Eye (tissue), 1 donor: ENCODE measurements around the gene RECQL5.

Source experiments
- DNase-seq: peaks from one replicate; pipeline ENCODE4 v3.0.0-alpha.2; 2015

Gene RECQL5

DNA sequence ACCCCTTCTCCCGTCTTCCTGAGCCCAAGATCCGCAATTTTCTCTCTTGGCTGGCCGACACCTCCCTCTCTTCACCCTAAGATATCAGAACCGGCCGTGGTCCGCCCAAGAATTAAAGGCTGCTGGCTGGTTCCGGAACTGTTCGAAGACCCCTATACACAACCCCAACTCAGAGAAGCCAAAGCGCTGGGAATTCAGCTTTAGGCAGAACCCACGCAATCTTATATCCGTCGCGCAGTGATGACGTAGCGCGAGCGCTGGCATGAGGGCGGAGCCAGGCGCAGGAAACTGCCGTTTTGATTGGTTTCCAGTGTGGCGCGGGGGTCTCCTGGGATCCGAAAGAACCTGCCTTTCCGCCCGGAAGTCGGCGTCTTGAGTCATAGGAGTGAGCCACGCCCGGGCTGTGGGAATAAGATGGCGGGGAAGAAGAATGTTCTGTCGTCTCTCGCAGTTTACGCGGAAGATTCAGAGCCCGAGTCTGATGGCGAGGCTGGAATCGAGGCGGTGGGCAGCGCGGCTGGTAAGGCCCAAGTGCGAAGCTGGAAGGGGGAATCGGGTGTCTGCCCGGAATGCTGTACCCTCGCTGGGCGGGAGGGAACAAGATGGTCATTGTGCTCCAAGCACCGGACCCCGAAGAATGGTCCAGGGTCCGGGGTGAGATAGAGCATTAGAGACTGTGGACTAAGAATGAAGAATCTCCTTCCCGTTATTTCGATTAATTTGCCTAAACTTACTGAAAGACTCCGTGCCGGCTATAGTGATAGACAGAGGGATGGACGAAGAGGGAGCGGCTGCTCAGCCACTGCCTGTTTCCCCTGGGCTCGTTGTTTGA lies at the start of gene RECQL5, which contains the start of gene SAP30BP:
RECQL5 (minus strand) TSS at position 196 of the 832 bp plus-strand sequence. CDS start 597 bp downstream, outside the sequence.
SAP30BP (plus strand) TSS at position 380 of the 832 bp plus-strand sequence; CDS start at position 415, 35 bp downstream.
- peak; percentile 100 for DNase-seq

DNA sequence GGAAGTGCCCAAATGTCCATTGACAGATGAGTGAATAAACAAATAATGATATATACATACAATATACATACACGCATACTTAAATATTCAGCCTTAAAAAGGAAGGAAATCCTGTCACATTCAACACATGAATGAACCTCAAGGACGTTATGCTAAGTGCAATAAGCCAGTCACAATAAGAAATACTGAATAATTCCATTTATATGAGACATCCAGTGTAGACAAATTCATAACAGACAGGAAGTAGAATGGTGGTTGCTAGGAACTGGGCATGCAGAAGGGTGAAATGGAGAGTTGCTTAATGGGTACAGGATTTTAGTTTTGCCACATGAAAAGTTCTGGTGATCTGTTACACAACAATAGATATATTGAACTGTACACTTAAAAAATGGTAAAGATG lies 45.5 kb upstream of the RECQL5 start:
- no peak for DNase-seq

DNA sequence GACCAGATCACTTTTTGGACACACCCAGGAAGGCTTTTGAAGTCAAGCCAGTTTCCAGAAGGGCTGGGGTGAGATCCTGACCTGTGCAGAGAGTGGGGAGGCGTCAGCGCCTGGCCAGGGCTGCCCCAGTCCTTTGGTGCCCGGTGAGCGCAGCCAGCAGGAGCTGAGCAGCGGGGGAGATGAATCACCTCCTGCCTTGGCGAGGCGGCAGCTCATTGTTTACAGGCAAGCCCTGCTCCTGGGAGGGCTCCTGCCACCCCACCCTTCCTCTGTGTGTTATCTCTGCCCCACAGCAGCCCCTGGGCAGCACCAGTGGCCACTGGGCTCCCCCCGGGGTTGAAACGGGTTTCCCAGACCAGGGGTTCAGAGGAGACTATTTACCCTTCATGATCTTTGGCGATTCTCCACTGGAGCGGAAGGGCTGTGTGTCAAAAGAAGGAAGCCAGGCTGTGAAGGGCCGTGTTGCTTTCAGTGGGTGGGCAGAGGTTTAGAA lies 40.2 kb upstream of the RECQL5 start:
- no peak for DNase-seq

DNA sequence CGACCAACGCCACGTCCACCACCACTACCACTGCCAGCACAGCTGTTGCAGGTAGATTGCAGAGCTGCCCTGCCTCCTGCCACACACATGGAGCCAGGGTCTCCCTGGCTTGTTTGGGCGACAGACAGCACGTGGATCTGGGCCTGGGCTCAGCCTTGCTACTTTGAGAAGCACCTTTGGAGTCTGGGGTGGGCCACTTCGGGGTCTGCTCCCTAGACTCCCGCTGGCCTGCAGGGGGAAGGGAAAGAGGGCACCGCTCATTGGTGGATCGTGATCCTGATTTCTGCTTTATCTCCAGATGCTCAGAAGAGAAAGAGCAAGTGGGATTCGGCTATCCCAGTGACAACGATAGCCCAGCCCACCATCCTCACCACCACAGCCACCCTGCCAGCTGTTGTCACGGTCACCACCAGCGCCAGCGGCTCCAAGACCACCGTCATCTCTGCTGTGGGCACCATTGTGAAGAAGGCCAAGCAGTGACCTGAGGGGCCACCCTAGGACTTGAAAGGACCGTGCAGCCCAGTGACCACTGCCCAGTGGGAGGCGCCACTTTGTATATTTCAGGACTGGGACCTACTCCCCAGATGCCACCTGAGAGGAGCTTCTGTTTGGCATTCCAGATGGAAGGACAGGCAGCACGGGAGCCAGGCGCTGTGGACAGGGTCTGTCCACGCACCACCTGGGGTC lies 39.2 kb upstream of the RECQL5 start:
- DNase-seq, result no peak

DNA sequence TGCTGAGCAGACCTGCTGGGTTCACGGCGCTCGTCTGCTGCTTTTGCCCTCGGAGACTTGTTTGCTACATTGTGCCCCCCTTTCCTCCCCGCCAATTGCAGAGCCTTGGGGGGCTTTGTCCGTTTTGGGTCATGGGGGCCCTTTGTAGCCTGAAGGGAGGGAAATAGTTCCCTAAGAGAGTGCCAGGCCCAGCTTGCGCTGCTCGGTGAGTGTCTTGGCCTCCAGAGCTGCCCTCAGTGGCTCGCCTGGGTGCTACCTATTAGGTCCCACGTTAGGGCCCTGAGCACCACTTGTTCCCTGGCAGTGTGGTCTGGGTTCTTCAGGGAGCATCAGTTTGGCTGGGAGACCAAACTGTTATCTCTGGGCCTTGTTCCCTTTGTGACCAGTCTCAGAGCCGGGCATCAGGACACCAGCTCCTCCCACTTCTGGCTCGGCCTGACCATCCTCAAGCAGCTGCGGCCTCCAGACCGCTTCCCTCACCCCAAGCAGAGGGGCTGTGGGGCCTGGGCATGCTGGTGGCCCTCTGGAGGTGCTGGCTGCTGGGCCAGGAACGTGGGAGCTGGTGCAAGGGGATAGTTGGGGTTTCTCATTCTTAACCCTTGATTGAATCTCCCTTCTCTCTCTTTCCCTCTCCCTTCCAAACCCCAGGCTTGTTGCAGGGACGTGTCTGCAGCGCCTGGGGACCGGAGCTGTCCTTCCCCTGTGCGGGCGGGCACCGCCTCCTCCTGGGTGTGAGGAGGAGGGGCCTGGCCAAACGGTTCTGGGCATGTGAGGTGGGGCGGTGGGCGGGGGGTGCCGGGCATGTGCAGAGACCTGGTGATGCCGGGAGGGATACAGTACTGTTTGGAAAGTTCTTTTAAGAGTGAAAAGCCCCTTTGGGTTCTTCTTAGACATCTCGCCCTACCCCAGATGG lies 38.3 kb upstream of the RECQL5 start:
- DNase-seq, result no peak

DNA sequence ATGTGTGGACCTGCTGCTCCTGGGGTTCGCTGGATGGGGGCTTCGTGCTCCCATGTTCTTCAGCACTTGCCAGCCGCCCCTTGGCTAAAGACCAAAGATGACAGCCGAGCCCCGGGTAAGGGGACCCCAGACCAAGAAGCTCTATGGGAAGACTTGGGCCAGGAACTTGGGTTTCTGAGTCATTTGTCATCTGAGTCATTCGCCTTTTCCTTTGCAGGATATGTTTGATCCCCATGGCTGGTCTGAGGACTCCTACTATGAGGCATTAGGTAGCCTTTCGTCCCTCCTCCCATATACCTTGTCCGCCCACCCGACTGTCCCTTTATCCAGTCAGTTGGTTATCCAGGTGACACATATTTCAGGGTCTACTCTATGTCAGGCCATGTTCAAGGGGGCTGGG lies 36.6 kb upstream of the RECQL5 start:
- DNase-seq, result no peak

DNA sequence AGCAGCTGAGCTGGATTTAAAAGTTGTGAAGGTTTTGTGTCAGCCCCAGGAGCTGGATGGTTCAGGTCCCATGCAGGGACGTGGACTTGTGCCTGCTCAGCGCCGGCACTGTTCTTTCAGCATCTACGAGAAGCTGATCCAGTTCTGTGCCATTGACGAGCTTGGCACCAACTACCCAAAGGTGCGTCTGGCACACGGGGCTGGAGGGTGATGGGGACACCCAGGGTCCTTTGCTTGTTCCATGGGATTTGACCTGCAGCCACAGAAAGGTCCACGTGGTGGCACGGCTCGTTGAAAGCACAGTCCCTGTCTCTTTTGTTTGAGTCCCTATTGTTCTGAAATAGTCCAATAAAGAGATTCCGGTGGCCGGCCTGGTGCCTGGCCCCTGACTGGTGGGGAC lies 36.2 kb upstream of the RECQL5 start:
- no peak for DNase-seq

DNA sequence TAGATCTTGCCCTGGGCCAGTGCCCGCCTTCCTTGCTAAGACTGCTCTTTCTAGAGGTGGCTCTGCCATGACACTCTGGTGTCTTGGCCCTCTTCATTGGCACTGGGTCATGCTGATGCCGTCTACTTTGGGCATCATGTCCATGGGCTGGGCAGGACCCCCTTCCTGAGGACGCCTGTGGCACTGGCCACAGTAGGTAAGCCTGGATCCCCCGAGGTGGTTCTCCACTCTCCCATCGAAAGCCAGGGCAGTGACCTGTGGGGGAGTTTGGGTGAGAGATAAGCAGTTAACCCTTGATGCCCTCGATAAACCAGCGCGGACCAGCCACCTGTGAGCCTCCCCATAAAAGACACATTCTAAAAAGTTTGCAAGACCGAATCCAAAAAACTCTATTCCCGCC lies 34.3 kb upstream of the RECQL5 start:
- no peak for DNase-seq

DNA sequence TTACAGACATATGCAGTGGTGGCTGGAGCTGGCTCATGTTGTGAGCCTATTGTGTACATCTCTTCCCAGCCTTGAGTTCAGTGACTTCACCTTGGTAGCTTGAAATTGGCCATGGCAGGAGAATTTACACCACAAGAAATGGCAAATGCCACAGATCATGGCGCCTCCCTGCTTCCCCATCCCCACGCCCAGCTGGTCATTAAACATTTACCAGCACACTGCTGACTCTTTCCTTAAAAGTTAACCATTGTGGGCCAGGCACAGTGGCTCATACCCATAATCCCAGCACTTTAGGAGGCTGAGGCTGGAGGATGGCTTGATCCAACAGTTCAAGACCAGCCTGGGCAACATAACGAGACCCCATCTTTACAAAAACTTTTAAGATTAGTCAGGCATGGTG lies 31.7 kb upstream of the RECQL5 start:
- no peak for DNase-seq

DNA sequence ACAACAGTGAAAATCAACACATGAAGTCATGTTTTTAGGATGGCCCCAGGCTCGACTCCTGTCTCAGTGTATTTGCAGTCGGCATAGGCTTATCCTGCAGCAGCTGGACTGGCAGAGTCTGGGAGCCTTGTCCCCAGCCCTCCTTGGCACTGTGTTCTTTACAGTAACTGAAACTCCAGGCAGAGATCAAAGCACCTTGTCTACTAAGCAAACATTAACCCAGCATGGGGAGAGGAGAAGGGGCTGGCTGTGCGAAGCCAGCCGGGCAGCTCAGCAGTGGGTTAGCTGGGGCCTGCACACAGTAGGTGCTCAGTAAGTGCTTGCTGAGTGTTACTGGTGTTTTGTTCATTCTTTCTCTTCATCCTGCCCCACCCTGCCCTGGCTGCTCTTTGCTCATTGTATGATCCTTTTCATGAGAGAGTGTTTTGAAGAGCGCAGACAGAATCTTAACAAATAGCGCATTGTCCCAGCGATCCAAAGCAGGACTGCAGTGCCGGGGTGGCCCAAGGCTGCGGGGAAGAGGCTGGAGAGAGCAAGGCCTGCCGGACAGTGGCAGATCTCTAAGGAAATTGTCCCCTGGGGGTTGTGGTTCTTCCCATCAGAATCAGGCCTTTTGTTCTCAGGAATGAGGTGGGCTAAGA lies 30.8 kb upstream of the RECQL5 start:
- DNase-seq, result no peak

DNA sequence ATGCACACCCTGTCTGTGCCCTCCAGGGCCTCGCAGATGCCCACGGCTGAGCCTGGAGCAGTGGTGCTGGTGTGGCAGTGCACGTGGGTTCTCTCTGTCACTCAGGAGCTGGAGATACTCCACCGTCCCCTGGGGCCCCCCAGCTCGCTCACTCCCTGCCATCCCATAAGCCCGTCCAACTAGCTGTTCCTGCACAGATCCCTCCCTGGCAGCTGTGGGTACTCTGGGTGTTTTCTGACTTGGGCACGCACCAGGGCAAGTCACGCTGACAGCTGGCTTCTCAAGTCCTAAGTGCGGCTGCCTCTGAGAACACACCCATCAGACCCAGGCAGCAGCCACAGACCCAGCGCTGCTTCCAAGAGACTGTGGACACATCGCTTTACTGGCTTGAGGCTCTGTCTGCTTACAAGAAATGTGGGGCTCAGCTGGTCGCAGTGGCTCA lies 28.9 kb upstream of the RECQL5 start:
- no peak for DNase-seq

DNA sequence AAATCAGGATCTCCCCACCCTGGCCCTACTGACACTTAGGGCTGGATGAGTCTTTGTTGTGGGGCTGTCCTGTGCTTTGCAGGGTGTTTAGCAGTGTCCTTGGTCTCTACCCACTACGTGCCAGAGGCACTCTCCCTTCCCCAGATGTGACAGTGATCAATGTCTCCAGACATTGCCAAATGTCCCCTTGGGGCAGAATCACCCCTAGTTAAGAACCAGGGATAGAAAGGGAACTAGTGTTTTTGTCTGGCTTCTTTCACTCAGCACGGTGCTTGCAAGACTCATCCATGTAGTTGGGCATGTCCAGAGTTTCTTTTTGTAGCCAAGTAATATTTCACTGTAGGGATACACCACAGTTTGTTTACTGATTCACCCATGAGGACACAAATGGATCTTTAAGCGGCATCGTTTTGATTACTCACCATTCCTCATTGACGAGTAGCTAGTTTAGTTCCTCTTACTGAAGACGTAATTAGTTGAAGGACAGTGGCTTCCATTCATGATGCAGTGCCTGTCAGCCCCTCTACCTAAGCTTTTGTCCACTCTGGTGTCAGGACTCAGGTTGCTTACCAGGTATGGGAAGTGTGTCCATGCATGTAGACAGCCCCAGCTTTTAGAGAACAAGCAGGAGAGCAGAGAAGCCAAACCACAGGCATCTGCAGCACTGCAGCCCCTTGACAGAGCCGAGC lies 28.3 kb upstream of the RECQL5 start:
- DNase-seq, result no peak

DNA sequence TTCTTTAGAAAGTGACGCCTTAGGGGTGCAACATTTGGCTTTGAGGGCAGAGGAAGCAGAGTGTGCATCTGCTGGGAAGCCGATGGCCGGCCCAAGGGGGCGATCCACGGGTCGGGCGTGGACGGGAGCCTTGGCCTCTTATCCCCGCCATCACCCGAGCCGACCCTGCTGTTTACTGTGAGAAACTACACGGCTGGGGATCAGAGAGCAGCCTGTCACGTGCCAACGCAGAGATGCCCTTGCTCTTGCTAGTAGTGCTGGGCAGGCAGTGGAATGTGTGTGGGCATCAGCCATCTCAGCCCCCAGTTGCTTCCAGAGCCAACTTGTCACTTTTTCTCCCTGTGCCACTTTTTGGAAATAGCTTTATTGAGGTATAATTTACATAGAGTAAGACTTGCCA lies 27.6 kb upstream of the RECQL5 start:
- no peak for DNase-seq

DNA sequence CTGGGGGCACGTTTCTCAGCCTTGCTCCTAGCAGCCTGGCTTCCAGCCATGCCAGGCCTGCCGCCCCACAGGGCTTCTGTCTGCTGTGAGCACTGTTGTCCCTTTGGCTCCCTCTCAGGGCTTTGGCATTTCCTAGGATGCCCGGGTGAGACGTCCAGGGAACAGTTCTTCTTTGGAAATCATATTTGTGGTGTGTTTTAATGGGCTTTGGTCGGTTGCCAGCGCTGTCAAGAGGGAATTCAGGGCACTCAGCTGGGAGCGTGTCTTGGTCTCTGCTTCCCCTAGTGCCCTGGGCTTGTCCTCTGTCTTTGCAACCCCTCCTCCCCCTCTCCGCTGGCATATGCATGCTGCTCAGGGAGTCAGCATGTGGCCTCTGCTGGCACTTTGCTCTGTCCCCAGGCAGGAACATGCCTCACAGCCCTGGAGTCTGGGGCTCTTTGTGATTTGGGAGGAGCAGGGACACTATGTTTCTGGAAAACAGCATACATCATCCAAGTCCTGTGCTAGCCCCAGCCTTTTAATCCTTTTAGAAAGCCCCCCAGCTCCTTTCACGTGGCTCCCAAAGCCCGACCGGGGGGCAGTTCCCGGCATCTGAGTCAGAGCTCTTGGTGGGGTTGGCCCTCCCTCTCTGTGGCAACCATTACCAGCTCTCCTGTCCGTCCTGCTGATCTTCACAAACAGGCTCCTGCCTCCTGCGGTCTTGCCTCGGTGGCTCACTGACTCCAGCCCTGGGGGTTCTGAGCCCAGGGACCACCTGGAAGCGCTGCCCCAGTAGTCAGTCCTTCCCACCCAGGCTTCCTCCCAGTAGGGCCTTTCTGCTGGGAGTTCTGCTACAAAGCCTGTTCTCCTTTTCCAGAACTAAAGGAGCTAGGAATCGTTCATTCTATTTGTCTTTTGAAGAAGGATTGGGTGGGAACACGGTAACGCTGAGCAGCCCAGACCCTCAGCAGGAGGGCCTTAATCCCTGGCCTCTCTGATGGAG lies 26.8 kb upstream of the RECQL5 start:
- peak; percentile 71 for DNase-seq

DNA sequence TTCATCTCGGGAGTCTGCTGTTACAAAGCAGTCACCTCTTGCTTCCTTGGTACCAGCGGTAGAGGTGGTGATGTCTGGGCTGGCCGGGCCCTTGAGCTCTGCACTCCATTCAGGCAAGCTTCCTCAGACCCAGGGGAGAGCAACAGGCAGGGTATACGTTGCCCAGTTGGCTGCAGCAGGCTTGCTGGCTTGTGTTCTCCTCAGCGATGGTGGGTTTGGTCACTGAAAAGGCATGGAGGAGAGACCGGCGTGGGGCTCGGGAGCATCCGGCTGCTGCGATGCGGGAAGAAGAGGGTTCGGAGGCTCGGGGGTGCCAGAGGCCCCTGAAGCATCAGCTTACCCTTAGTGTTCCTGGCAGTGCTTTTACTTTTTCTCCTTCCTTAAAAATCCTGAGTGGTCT lies 26.0 kb upstream of the RECQL5 start:
- DNase-seq, result no peak

DNA sequence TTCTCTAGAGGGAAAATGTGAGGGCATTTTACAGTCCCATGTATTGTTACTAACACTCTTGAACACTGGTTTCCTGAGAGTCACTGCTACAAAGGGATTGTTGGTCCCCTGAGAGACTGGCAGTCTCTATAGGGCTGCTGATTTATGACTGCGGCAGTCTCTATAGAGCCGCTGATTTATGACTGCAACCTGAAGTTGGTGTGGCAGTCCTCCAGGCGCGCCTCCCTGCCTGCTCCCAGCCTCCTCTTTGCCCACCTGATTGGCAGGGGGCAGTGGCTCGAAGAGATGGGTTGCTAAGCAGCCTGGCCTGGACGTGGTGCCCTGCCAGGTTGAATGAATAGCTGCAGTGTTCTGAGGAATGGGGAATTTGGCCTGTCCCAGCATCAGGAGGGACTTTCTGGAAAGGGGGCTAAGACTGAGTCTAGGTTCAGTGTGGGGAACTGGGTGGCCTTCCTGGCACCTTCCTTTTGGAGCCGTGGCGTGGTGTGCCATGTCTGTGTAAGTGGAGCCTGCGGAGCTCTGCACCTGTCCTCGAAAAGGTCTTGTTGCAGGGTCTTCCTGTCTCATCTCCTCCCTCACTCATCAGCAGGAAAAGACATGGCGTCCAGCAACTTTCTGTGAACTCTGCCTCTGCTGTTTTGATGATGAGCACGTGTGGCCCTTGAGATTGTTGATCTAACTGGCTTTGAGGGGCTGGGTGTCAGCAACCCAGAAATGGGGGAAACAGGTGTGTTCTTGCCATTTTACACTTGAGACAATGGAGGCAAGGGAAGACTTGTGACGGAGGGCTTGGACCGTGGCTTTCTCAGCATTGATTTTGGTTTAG lies 25.1 kb upstream of the RECQL5 start:
- no peak for DNase-seq

DNA sequence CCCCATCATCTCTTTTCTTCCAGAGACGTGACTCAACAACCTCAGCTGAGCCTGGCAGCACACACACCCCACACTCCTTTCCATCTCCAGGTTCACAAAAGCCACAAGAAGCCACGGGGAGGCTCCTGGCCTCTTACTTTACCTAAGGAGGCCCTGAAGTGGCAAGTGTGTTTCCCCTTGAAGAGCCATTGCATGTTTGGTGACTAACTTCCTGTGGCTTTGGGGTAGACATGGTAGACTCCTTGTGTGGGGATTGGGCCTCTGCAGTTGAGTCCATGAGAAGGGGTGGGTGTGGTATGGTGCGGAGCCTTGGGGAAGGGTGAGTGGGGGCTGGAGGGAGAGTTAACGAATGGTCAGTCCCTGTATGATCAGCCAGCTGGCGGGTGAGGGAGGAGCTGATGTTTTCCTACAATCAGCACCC lies 24.4 kb upstream of the RECQL5 start:
- no peak for DNase-seq

DNA sequence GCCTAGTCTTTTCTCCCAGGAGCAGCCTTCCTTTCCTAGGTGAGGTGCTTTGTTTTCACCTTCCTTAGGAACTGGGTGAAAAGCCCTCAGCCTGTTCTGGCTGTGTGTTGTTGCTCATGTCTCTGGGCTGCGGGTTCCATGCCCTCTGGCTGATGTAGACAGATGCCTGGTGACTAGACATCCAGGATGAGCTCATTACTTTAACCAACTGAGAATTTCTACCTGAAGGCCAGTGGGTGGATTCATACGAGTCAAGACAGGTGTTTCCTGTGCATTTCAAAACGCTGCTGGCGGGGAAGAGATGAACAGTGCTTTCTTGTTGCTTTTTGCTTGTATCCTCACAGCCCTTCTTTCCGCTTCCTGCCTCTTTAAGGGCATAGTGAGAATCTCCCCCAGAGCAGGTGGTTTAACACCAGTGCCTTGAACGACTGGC lies 22.5 kb upstream of the RECQL5 start:
- DNase-seq, result no peak

DNA sequence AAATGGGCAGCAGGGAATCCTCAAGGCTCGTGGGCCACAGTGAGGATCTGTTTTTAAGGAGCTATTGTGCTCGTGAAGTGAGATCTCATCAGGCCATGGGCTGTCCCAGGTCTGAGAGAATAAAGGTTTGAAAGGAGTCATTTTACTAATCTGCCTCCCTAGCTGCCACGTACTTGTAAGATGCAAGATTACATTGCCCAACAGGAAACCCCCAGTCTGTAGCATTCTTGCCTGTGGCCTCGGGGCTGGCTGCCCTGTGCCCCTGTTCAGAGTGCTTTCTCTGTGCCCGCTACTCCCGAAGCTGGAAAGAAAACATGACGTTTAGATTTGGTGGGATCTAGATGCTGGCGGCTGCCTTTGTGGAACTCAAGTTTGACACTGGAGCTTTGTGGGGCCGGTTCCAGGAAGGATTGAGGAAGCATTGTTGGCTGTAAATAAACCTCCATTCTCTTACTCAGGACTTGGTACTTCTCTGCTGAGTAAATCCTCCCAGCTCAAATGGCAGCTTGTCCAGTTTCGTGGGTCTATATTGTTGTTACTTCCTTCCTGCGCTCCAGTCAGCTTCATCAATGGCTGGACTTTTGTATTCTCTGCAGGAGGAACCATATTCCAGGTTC lies 21.4 kb upstream of the RECQL5 start:
- DNase-seq, result no peak
